ENCODE data around the gene SLC24A3.

- TF ChIP-seq CTCF (IDR thresholded peaks at IDR 0.05) (no peak), POLR2AphosphoS5 (IDR thresholded peaks at IDR 0.05; ENCODE audit: low read depth, low read length) (no peak), SIN3A (IDR thresholded peaks at IDR 0.05; ENCODE audit: borderline replicate concordance, insufficient read depth, low read depth, low read length) (no peak), REST (IDR thresholded peaks at IDR 0.05; ENCODE audit: insufficient read depth in 1 of 2, low read depth in 2 of 2, low read length in 1 of 2) (no peak)
Observed at GRCh38 chr20:19423900-19424620, 211.6 kb downstream of the SLC24A3 start.

All from Panc1 (cell line).